DOHH2 (cell line): ENCODE measurements around the gene GALNT18.

ENCODE experiments used
- EZH2phosphoT487 ChIP-seq: fragments of 200-600 bp; sonication (generic); IDR thresholded peaks from 2 replicates; pipeline ENCODE4 v1.6.1; 2017; ENCODE audit warnings: borderline replicate concordance, mild to moderate bottlenecking, antibody characterized with exemption, low read length, moderate library complexity, mixed read lengths
- TF ChIP-seq, protein P1 (sequence below): fragments of 200-600 bp; sonication (generic); IDR thresholded peaks from one replicate; pipeline ENCODE4 v1.5.1; 2014; ENCODE audit warnings: antibody characterized with exemption, mild to moderate bottlenecking, low read depth, low read length; ENCODE audit not compliant: poor library complexity, severe bottlenecking

DNA sequence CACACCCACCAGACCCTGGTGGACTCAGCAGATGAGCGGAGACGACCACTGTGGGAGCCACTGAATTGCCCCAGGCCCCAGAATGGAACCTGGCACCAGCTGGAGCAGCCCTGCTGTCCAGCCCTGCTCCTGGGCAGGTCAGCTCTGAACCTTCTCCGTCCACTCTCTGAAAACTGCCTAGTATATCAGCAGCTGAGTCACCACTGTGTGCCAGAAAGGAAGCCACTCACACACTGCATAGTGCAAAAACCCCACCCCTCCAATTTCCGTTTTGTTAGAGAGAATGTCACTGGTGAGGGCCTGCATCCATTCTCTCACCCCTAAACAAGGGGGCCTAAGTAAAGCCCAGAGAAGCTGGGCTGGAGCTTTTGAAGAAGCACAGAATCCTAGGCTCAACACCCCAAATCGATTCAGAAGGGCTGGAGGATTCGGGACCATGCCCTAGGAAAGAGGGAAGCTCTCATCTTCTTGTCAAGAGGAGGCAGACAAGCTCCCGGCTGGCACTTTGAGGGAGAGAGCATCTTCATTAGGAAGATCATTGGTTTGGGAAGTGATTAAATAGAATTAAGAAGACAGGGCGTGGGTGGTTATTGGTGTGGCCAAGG, 44.5 kb downstream of the GALNT18 start:
- TF ChIP-seq, protein P1, sequence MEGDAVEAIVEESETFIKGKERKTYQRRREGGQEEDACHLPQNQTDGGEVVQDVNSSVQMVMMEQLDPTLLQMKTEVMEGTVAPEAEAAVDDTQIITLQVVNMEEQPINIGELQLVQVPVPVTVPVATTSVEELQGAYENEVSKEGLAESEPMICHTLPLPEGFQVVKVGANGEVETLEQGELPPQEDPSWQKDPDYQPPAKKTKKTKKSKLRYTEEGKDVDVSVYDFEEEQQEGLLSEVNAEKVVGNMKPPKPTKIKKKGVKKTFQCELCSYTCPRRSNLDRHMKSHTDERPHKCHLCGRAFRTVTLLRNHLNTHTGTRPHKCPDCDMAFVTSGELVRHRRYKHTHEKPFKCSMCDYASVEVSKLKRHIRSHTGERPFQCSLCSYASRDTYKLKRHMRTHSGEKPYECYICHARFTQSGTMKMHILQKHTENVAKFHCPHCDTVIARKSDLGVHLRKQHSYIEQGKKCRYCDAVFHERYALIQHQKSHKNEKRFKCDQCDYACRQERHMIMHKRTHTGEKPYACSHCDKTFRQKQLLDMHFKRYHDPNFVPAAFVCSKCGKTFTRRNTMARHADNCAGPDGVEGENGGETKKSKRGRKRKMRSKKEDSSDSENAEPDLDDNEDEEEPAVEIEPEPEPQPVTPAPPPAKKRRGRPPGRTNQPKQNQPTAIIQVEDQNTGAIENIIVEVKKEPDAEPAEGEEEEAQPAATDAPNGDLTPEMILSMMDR: no peak
- no peak for TF ChIP-seq EZH2phosphoT487
